K562 (cell line): ENCODE measurements around the gene DDX41. TPM values are rescaled to one million over a fixed set of nuclear protein-coding genes. Genes with fewer than 3 reads are reported as not detected.

Experiments used
- ATF3 ChIP-seq, 2 experiments: fragments of 450-650 bp in 1 of 2; sonication (generic) in 1 of 2; formaldehyde crosslinking in 1 of 2; IDR thresholded peaks in 1 of 2; conservative IDR thresholded peaks in 1 of 2; 2 replicates each; pipeline versions ENCODE4 v1.6.1 to v1.8.1; 2016 to 2023; ENCODE audit warnings: mild to moderate bottlenecking in 2 of 2, moderate library complexity in 2 of 2, inconsistent platforms in 1 of 2, missing genetic modification reagents in 1 of 2
- CBX3 ChIP-seq, 2 experiments: IDR thresholded peaks; 1 replicate in 1 of 2; 2 replicates in 1 of 2; pipeline ENCODE4 v1.6.1; 2012; ENCODE audit warnings: inconsistent platforms in 2 of 2, low read length in 2 of 2, borderline replicate concordance in 1 of 2, control low read depth in 1 of 2
- DPF2 ChIP-seq: fragments of 450-650 bp; IDR thresholded peaks from 2 replicates; pipeline ENCODE4 v1.6.1; 2016
- HCFC1 ChIP-seq: IDR thresholded peaks from 2 replicates; pipeline ENCODE4 v1.6.1; 2012; ENCODE audit warnings: low read depth, low read length, improper control_type of control experiment
- HINFP ChIP-seq: fragments of 450-650 bp; conservative IDR thresholded peaks from 2 replicates; pipeline ENCODE4 v1.6.1; 2016; ENCODE audit warnings: missing genetic modification characterization, low read depth, mild to moderate bottlenecking, control low read depth, missing compliant biosample characterization
- MLX ChIP-seq, 2 experiments: fragments of 450-650 bp in 1 of 2; sonication (generic) in 1 of 2; formaldehyde crosslinking; conservative IDR thresholded peaks; 2 replicates each; pipeline versions ENCODE4 v1.4.0 to v1.8.1; 2020 to 2022; ENCODE audit warnings: mild to moderate bottlenecking in 1 of 2, missing genetic modification reagents in 1 of 2
- OTX1 ChIP-seq: fragments of 450-650 bp; formaldehyde crosslinking; IDR thresholded peaks from 2 replicates; pipeline ENCODE4 v1.4.0; 2022; ENCODE audit warnings: mild to moderate bottlenecking
- POLR2A ChIP-seq: fragments of 450-650 bp; conservative IDR thresholded peaks from 2 replicates; pipeline ENCODE4 v1.6.1; 2016
- POLR2AphosphoS5 ChIP-seq: IDR thresholded peaks from 2 replicates; pipeline ENCODE4 v1.6.1; 2011; ENCODE audit warnings: mild to moderate bottlenecking, low read depth, low read length, moderate library complexity; ENCODE audit not compliant: control insufficient read depth, insufficient read depth
- POLR3A ChIP-seq: IDR thresholded peaks from 2 replicates; pipeline ENCODE4 v1.6.1; 2011; ENCODE audit warnings: borderline replicate concordance, mild to moderate bottlenecking, moderate library complexity; ENCODE audit not compliant: insufficient read length, insufficient read depth; ENCODE audit errors: extremely low read depth
- SIN3B ChIP-seq: fragments of 450-650 bp; IDR thresholded peaks from 2 replicates; pipeline ENCODE4 v1.6.1; 2017; ENCODE audit warnings: low read depth, mild to moderate bottlenecking, moderate library complexity
- SPI1 ChIP-seq: IDR thresholded peaks from 2 replicates; pipeline ENCODE4 v1.6.1; 2011; ENCODE audit warnings: low read depth, low read length, control low read depth, borderline replicate concordance
- TARDBP ChIP-seq: fragments of 450-650 bp; IDR thresholded peaks from 2 replicates; pipeline ENCODE4 v1.6.1; 2016
- TRIM25 ChIP-seq: fragments of 450-650 bp; IDR thresholded peaks from 2 replicates; pipeline ENCODE4 v1.7.0; 2016; ENCODE audit warnings: borderline replicate concordance
- TSC22D4 ChIP-seq: fragments of 450-650 bp; IDR thresholded peaks from 2 replicates; pipeline ENCODE4 v1.6.1; 2016; ENCODE audit warnings: missing genetic modification characterization, missing biosample characterization, control low read depth
- VEZF1 ChIP-seq: fragments of 200-800 bp; sonication (Bioruptor generic); IDR thresholded peaks from 2 replicates; pipeline ENCODE4 v1.6.1; 2017; ENCODE audit warnings: missing genetic modification characterization, missing compliant biosample characterization
- ZEB2 ChIP-seq: fragments of 450-650 bp; IDR thresholded peaks from 2 replicates; pipeline ENCODE4 v1.6.1; 2016
- ZKSCAN3 ChIP-seq: fragments of 250-450 bp; sonication (Bioruptor Pico); IDR thresholded peaks from 2 replicates; pipeline ENCODE4 v1.4.0; 2020
- ZNF165 ChIP-seq: fragments of 250-450 bp; sonication (Bioruptor Pico); IDR thresholded peaks from 2 replicates; pipeline ENCODE4 v1.4.0; 2020; ENCODE audit warnings: borderline replicate concordance
- polyA plus RNA-seq, 8 experiments: library from polyadenylated mRNA; depleted of rRNA in 4 of 8; stranded (reverse) in 5 of 8; unstranded in 3 of 8; fragments of >200 nt; fragmentation: Nextera tagmentation in 2 of 8; fragmentation: Illumina TruSeq in 1 of 8; extraction: Ambion mirVana in 2 of 8; extraction: Trizol in 1 of 8; gene quantifications; 2 replicates each; pipeline versions ENCODE4 v1.2.1 to v1.2.3, GENCODE V29; 2011 to 2014; ENCODE audit warnings: inconsistent platforms in 1 of 8, missing spikeins in 1 of 8
- total RNA-seq, 7 experiments: library from RNA; depleted of rRNA in 6 of 7; stranded (reverse); fragments of >200 nt in 6 of 7; fragmentation: Illumina TruSeq in 2 of 7; extraction: Trizol in 2 of 7; gene quantifications; 2 replicates each; pipeline versions ENCODE4 v1.2.1 to v1.2.3, GENCODE V29; 2011 to 2021; ENCODE audit warnings: low replicate concordance in 1 of 7

Gene DDX41
- total and polyA plus RNA-seq, 9 of the 15 experiments (the other 6 are each of a cell fraction or from before 2014, with no cell fraction given) = 38.2 to 284 (median 116) TPM

GRCh38 chr5:177478711-177479646, 37.8 kb downstream of the DDX41 start (continued):
- TF ChIP-seq HINFP (tag) = no peak
- no peak for TF ChIP-seq TARDBP
- no peak for TF ChIP-seq MLX (CRISPR knock-in tag; conservative IDR thresholded peaks at IDR 0.05)
- TF ChIP-seq ZNF165 (CRISPR knock-in tag) = no peak
- TF ChIP-seq POLR2A = 0 out of 2 replicates have a peak, but pooled peaks have one; percentile 9
- TF ChIP-seq POLR3A = no peak
- no peak for TF ChIP-seq TRIM25
- no peak for TF ChIP-seq TSC22D4 (tag)
- TF ChIP-seq SIN3B = no peak
- TF ChIP-seq OTX1 = peak; percentile 80
- TF ChIP-seq SPI1 = peak; percentile 30; the same call in 1 of the 2 replicates
- TF ChIP-seq HCFC1 = no peak
- TF ChIP-seq ZEB2 = no peak
- no peak for TF ChIP-seq ZKSCAN3 (CRISPR knock-in tag)
- TF ChIP-seq POLR2AphosphoS5 = 0 out of 2 replicates have a peak, but pooled peaks have one; percentile 39
- peak; percentile 93 for TF ChIP-seq ATF3 (IDR thresholded peaks at IDR 0.05)
- TF ChIP-seq ATF3 (CRISPR knock-in tag; conservative IDR thresholded peaks at IDR 0.05) = no peak
- peak; percentile 67; the same call in 1 of the 2 replicates for TF ChIP-seq VEZF1 (CRISPR knock-in tag)
- no peak for TF ChIP-seq CBX3 (IDR thresholded peaks at IDR 0.05; ENCODE audit: borderline replicate concordance in 1 of 2, low read length in 2 of 2)
- TF ChIP-seq DPF2 = no peak
